ENCODE data around the gene GRPEL2.

- TF ChIP-seq ZNF18 (tag by site-specific recombination; IDR thresholded peaks at IDR 0.05) (no peak), CTCF (tag by site-specific recombination; IDR thresholded peaks at IDR 0.05) (no peak), KLF16 (tag by site-specific recombination; IDR thresholded peaks at IDR 0.05) (no peak), ELK4 (IDR thresholded peaks at IDR 0.05; ENCODE audit: borderline replicate concordance, low read depth, low read length) (no peak)
These were observed 29.5 kb upstream of the GRPEL2 start for GRCh38 chr5:149315753-149316152.
